EH (cell line): ENCODE results near the gene IKBIP.
"Not testable (repeated sequence)": the region's sequence is repeated elsewhere in the genome, so short reads cannot be mapped to it uniquely, and the experiment has no call there.

Source experiments
- DNase-seq: peaks from one replicate; pipeline ENCODE4 v3.0.0-alpha.2; 2015; ENCODE audit warnings: low read depth

The IKBIP gene, protein sequence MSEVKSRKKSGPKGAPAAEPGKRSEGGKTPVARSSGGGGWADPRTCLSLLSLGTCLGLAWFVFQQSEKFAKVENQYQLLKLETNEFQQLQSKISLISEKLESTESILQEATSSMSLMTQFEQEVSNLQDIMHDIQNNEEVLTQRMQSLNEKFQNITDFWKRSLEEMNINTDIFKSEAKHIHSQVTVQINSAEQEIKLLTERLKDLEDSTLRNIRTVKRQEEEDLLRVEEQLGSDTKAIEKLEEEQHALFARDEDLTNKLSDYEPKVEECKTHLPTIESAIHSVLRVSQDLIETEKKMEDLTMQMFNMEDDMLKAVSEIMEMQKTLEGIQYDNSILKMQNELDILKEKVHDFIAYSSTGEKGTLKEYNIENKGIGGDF

DNA sequence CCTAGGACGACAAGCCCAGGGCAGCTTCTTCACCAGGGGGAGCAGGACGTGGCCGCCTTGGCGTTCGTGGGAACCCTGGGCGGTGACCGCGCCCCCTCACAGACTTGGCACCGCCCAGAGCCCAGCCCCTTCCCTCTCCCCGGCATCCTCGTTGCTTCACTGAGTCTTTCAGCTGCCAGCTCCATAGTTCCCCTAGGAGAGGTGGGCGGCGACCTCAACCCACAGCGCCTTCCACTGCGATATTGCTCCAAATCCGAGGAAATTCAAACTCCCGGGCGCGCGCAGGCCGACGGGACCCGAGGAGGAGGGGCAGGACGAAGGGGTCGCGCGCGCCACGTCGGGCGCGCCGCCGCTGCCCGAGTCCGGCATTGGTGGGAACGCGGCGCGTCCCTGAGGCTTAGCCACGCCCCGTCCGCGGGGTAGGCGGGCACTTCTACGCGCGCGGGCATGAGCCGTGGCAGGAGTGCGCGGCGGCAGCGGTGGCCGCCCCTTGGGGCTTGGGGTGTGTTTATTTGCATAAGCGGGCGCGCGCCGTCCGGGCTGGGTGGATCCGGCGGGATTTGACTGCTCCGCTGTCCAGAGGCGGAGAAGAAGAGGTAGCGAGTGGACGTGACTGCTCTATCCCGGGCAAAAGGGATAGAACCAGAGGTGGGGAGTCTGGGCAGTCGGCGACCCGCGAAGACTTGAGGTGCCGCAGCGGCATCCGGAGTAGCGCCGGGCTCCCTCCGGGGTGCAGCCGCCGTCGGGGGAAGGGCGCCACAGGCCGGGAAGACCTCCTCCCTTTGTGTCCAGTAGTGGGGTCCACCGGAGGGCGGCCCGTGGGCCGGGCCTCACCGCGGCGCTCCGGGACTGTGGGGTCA, at the start of gene IKBIP, which contains the start of gene APAF1:
Gene IKBIP, minus strand, starts transcription at position 77 of the 860 bp plus-strand sequence. CDS start 87 bp downstream, outside the sequence.
Gene APAF1, plus strand, starts transcription at position 579 of the 860 bp plus-strand sequence. CDS start 3,070 bp downstream, outside the sequence.
- peak; percentile 96 for DNase-seq

DNA sequence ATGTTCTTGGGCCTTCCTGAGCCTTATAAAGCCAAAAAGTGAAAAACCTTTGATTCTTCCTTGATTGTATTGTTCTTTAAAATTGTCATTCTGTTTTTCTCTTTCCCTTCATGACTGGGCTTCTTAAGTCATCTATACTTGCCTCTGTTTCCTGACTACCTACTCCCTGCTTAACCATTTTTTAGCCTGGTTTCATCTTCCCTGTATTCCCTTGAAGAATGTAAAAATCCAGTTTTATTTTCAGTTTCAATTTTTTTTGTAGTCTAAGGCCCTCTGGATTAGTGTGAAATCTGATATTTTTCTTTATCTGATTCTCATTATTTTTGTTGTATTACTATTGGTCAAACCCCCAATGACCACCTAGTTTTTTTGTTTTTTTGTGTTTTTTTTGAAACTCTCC, 46.8 kb upstream of the IKBIP start:
- no peak for DNase-seq

DNA sequence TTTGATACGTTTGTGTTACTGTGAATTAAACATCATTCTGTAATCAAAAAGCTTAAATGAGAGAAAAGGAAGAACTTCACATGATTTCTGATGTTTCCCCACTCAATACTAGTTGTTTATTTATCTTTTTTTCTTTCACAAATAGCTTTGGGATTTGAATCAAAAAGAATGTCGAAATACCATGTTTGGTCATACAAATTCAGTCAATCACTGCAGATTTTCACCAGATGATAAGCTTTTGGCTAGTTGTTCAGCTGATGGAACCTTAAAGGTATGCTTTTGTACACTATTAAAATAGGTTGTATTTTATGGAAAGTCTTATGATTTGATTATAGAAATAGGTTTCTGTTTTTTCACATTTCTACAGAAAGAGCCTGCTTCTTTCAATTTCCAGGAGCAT, 42.0 kb upstream of the IKBIP start:
- DNase-seq = no peak

DNA sequence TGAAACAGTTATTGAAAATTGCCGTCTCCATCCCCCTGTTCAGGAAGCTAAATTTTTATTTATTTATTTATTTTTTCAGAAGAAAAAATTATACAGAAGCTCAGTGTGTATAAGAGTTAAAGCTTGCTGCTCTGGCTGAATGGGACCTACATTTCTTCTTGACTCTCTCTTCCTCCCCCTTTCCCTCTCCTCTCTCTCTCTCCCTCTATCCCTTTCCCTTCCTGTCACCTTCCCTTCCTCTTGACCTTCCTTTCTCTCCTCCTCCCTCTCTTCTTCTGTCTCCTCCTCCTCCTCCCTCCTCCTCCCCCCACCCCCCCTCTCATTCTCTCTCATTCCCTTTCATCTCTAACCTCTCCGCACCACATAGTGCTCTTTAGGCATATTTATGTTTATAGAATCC, 39.6 kb upstream of the IKBIP start:
- no peak for DNase-seq

DNA sequence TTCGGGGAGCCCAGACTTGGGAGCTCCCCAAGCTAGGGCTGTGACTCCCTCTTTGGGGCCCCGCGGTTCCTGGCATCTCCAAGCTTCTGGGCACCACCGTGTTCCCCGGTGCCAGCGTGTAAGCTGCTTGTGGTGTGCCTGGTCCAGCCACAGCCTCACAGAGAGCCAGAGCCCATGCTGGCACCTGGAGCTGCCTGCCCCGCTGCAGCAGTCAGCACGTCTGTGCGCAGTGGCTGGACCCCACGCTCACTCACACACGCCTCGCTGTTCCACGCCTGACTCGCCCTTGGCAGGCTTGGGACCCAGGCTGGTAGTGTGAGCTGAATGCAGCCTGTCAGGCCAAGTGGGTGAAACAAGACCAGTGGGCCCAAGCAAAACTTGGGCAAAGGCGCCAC, 35.0 kb upstream of the IKBIP start:
- DNase-seq = no peak

DNA sequence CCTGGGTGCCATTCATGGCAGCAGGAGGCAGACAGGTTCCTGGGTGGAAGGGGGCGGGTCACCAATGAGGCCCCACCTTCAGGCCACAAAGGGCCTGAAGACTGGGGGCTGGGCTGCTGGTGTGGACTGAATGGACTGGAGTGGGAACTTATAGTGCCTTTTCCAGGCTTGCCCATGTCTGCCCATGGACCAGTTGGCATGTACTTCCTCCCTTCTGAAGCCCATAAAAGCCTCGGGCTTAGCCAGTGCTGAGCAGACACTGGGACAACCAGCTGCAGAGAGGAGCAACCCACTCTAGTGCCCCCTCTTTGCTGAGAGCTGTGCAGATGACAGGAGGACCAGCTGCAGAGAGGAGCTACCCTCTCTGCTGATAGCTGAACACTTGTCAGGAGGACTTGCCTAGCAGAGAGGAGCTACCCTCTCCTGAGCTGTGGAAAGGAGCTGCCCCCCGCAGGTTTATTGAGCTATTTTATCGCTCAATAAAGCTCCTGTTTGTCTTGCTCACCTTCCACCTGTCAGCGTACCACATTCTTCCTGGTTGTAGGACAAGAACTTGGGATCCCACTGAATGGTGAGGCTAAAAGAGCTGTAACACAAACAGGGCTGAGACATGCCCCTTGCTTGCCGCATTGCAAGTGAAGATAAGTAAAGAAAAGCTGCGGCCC, 34.5 kb upstream of the IKBIP start:
- DNase-seq = no peak

DNA sequence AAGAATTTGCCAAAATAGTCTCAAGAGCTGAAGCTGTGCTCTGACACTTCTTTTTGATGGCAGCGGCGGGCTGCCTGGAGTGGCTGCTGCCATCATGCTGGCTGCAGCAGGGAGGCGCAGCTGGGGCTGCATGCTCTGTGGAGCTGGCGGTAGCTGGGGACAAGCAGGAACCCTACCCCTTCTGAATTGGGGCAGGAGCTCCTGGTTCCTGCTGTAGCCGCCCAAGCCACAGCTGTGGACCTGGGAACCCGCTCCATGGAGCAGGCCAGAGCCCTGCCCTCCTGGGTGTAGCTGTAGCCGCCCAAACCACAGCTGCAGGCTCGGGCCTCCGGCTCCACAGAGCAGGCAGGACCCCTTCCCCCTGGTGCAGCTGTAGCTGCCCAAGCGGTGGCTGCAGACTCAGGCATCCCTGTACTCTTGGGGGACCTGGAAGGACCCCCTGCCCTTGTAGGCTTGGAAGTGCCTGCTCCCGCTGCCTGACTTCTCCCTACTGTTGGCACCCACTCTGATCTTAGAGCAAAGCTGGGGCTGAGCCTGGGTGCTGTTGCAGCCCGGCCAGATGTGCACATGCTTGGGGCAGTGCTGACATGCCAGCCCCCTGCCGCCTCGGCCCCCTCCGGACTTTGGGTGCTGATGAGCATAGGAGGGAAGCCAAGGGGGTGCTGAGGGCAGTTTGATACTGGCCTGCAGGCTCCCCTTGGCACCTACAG, 33.8 kb upstream of the IKBIP start:
- no peak for DNase-seq

DNA sequence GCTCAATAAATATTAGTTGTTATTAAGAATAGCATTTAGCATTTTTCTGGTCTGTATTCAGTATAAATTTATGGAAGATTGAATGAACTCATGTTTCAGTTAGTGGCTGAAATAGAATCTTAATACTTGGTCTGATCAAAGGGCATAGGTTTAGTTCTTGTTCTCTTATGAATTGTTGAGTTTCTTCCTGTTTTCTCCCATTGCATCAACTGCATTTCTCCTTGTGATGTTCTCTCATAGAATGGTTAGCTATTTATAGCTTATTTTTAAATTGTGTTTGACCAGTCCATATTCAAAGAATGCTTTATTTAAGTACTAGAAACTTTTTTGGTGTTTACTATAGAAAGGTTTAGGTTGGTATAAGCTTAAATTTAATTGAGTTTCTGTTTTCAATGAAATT, 30.3 kb upstream of the IKBIP start:
- DNase-seq = no peak

DNA sequence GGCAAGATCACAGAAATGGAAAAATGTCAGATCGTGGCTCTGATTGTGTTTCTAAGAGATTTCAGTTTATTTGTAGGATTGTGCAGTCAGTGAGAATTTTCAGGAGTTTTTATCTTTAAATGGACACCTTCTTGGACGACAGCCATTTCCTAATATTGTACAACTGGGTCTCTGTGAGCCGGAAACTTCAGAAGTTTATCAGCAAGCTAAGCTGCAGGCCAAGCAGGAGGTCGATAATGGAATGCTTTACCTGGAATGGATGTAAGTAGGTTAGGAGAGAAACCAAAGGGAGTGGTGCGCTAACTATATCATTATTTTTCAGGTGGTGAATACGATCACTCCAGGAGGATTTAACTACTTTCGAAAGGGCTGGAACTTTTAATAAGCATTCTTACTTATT, 26.9 kb upstream of the IKBIP start:
- DNase-seq = no peak

DNA sequence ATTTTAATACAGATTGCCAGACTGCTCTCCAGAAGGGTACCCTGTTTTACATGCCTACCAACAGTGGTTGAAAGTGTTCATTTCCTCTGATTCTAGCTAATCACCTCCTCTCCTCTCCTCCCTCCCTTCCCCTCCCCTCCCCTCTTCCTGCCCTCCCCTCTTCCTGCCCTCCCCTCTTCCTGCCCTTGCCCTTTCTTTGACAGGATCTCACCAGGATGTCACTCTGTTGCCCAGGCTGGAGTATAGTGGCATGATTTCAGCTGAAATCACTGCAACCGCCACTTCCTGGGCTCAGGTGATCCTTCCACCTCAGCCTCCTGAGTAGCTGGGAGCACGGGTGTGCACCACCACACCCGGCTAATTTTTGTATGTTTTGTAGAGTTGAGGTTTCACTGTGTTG, 25.2 kb upstream of the IKBIP start:
- no peak for DNase-seq

DNA sequence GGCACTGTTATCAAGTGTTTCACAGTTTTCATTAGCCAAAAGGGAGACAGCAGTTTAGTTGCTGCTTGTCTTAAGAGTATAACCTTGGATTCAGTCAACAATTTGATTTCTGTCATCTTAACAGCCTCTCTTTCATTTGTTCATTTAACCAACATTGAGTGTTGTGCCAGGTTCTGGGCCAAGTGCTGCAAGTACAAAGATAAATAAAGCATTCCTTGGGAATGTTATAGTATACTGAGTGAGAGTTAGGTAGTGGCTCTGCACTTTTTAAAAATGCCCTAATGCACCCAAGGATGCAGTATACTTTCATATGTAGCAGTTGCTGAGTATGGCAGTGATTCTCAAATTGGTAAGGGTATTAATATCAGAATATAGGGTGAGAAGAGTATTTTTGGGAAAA, 15.9 kb upstream of the IKBIP start:
- no peak for DNase-seq

DNA sequence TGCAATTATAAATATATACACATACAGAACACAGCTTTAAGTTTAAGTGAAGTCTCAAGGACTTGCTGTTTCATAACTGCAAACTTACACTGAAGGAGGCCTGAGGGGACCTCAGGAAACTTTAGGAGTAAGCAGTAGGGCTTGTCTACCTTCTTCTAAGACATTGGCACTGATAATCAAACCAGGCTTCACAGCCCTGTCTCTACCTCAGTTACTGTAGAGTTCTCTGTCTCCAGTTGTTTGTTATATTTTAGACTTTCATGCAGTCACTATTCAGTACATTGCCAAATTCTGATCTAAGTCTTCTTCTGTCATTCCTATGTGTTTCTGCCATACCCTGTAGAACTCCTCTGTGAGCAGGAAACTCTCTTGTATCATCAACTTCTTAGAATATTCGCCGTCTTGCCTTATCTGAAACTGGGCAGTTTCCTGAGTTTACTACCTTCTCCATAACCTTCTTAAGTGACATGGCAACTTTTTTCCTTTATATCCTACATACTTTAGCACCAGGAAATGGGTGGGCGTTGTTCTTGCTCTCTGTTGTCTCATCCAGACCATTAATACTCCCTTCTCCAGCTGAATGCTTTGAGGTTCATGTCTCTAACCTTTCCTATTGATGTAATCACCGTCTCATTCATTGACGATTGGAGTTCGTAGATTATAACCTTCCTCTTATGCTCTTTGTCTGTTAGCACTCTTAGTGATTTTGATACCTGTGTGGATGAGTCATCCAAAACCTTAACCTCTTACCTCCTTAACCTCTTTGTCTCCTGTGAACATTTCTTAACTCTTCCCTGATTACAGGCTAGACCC, 11.9 kb upstream of the IKBIP start:
- no peak for DNase-seq

DNA sequence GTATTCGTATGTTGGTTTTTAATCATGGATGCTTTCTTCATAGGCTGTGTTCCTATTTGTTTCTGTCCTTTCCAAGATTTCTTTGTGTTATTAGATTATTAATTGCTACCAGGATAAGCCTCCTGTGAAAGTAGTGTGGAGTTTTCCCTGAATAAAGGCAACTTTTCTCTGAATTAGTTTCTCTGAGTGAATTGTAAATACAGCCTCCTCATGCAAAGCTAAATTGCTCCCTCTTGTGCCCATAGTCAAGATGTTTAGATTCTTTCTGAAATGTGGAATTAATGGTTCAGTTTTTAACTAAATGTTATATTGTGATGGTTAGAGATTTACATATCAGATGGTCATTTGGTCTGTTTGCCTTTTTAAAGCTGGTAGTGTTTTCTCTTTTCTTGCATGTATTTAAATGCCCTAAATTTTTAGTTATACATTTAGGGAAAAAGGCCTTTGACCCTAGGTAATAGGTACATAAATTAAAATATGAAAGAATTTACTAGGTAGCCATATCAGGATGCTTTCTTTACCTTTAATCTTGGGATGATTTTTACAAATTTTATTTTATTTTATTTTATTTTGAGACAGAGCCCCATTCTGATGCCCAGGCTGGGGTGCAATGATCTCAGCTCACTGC, 9.4 kb upstream of the IKBIP start:
- peak; percentile 68 for DNase-seq

DNA sequence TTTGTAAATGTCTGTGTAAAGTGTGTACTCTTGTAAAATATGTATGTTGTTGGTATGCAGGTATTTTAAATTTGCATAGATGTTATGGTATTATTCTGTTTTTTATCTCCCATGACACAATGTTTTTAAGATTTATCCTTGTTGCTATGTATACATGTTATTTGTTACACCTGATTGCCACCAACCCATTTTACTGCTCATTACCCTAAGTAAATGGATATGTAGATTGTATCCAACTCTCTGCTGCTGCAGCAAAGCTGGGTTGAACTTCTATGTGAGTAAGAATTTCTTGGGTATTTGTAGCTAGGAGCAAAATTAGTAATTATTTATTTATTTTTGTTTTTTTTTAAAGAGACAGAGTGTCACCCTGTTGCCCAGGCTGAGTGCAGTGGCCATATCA, 6.7 kb upstream of the IKBIP start:
- peak; percentile 18 for DNase-seq

DNA sequence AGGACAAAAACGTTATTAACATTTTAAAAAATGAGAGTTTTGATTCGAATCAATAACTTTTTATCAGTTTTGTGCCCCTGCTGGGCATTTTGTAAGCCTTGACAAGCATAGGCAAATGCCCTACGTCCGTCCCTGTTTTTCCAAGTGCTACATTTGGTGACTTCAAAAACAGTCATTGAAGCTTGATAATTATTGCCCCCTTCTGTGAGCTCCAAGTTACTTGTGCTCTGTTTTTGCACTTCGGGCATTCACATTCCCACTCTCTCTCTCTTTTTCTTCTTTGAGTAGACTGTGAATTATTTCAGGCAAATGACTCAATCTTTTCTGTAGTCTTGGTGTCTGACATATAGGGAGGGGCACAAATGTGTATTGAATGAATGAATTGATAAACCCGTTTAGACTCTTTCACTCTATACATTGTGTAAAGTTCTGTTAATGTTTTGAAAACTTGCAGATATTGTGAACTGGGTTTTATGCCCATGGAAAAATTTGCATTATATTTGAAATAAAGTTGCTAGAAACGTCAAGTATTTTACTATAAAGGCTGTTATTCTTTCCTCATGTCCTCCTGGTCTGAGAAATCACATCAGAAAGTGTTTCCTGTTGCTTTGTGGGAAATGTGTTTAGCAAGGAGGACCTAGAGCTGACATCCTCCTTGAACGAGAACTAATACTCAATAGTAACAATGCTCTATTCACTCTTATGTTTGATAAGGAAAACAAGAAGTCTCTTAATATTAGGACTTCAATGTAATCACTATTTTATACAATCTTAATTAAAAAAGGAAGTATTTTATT, 1.9 kb upstream of the IKBIP start:
- peak; percentile 55 for DNase-seq

DNA sequence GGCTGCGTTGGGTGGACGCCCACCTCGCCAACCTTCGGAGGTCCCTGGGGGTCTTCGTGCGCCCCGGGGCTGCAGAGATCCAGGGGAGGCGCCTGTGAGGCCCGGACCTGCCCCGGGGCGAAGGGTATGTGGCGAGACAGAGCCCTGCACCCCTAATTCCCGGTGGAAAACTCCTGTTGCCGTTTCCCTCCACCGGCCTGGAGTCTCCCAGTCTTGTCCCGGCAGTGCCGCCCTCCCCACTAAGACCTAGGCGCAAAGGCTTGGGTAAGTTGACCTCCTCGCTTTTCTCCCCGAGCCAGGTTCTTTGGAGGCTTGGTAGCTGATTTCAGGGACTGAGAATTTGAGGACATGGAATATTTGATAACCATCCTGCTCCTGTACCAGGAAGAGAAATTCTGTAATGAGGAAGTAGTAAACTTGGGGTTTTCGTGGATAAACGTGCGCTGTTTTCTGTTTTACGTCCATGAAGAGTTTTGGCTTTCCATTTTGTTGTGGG, 1.0 kb upstream of the IKBIP start:
- peak; percentile 23 for DNase-seq

DNA sequence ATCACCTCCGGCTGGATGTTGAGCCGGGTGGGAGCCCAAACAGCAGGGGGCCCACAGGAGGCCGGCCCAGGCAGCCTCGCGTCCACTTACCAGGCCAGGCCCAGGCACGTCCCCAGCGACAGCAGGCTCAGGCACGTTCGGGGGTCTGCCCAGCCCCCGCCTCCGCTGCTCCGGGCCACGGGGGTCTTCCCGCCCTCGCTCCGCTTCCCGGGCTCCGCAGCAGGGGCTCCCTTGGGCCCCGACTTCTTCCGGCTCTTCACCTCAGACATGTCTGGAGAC, 216 bp downstream of the IKBIP start:
- no peak for DNase-seq

DNA sequence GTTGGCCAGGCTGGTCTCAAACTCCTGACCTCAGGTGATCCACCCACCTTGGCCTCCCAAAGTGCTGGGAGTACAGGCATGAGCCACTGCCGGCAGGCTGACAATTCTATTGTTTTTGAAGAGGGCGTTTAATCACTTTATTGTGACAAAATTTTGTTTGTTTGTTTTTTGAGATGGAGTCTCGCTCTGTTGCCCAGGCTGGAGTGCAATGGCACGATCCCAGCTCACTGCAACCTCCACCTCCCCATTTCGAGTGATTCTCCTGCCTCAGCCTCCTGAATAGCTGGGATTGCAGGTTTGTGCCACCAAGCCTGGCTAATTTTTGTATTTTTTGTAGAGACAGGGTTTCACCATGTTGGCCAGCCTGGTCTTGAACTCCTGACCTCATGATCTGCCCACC, 1.8 kb downstream of the IKBIP start:
- DNase-seq = not testable (repeated sequence)

DNA sequence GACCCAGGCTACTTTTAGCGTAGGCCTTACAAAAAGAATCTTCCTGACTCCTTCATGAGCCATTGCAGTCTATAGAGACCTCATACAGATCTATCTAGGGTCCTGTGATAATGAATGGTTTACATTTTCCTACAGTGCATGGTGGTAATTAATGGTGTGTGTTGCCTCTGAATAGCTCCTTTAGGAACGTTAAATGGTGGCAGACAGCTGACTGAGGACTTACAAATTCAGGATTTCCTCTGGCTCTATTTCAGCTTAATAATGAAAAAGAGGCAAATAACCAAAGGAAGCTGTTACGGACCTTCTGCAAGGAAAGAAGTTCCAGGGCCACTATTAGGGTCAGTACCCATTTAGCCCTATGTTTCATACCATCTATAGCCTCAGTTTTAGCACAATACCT, 5.1 kb downstream of the IKBIP start:
- no peak for DNase-seq

DNA sequence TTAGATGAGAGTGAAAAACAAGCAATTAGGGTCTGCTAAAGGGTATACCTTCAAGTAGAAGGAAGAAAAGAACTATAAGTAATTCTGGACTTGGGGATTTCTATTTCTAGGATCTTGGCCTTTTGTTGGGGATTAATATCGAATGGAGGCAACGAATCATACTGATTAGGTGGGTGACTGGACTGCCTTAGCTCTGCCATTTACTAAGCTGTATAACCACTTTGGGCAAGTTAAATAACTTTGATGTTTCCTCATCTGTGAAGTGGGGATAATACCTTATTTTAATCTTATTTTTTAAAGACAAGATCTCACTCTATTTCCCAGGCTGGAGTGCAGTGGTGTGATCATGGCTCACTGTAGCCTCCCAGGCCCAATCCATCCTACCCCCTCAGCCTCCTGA, 6.6 kb downstream of the IKBIP start:
- DNase-seq = no peak
